IMR-90 (cell line): ENCODE data around the gene PFKP. TPM values are rescaled to one million over a fixed set of nuclear protein-coding genes. Genes with fewer than 3 reads are reported as not detected.

Experiments
- ATAC-seq: fragments of 200-7000 bp; cut with Tn5 transposase; 2 replicates; pipeline ENCODE4 v1.9.1; 2020; ENCODE audit warnings: low read depth, mild to moderate bottlenecking, moderate library complexity
- BruUV-seq: library from RNA; stranded (reverse); fragments of 400-500 nt; replicated peaks from 2 replicates; lab custom pipeline; 2021; lab: Mats Ljungman, UMichigan
- CTCF ChIA-PET: fragments of 300-600 bp; formaldehyde crosslinking; extraction: SDS; loops from one replicate; lab custom pipeline; 2021; ENCODE audit warnings: antibody characterized with exemption; lab: Yijun Ruan, JAX
- POLR2A ChIA-PET: fragments of 300-600 bp; sonication (Branson Sonifier 250); formaldehyde crosslinking; loops from one replicate; lab custom pipeline; 2022; ENCODE audit warnings: antibody characterized with exemption; ENCODE audit not compliant: unreplicated experiment; lab: Charles Lee
- DNase-seq: peaks from one replicate; pipeline ENCODE4 v3.0.0; 2013
- H2AFZ ChIP-seq: replicated peaks from 2 replicates; pipeline ENCODE3; 2013; ENCODE audit warnings: low read length, mild to moderate bottlenecking; ENCODE audit not compliant: poor library complexity
- H2AK5ac ChIP-seq: 2 replicates; pipeline ENCODE4 v1.6.1; 2013; ENCODE audit warnings: low read depth, low read length, inconsistent platforms
- H2AK9ac ChIP-seq: replicated peaks from 2 replicates; pipeline ENCODE3; 2013; ENCODE audit warnings: mild to moderate bottlenecking, low read depth, low read length, moderate library complexity; ENCODE audit not compliant: poor library complexity
- H2BK120ac ChIP-seq: 2 replicates; pipeline ENCODE4 v1.6.1; 2013; ENCODE audit warnings: low read depth, low read length, inconsistent platforms
- H2BK15ac ChIP-seq: 3 replicates; pipeline ENCODE4 v1.6.1; 2013; ENCODE audit warnings: low read depth, low read length, inconsistent platforms
- H2BK20ac ChIP-seq: 2 replicates; pipeline ENCODE4 v1.6.1; 2013; ENCODE audit warnings: low read depth, mild to moderate bottlenecking, inconsistent platforms, low read length, moderate library complexity
- H2BK5ac ChIP-seq: 2 replicates; pipeline ENCODE4 v1.6.1; 2013; ENCODE audit warnings: mild to moderate bottlenecking, low read depth, low read length, inconsistent platforms; ENCODE audit not compliant: poor library complexity, severe bottlenecking
- H3K14ac ChIP-seq: replicated peaks from 2 replicates; pipeline ENCODE4 v1.6.1; 2013; ENCODE audit warnings: low read depth, low read length, inconsistent platforms
- H3K18ac ChIP-seq: 2 replicates; pipeline ENCODE4 v1.6.1; 2013; ENCODE audit warnings: low read depth, low read length, control low read depth
- H3K23ac ChIP-seq: 2 replicates; pipeline ENCODE4 v1.6.1; 2013; ENCODE audit warnings: low read depth, low read length, inconsistent platforms
- H3K27ac ChIP-seq: 2 replicates; pipeline ENCODE4 v1.5.1; 2013; ENCODE audit warnings: mild to moderate bottlenecking, control low read depth, low read length; ENCODE audit not compliant: insufficient read depth
- H3K27me3 ChIP-seq: 2 replicates; pipeline ENCODE4 v1.6.1; 2013; ENCODE audit warnings: low read length; ENCODE audit not compliant: control insufficient read depth, insufficient read depth
- H3K36me3 ChIP-seq: 2 replicates; pipeline ENCODE4 v1.6.1; 2013; ENCODE audit warnings: low read length, mixed read lengths; ENCODE audit not compliant: control insufficient read depth, insufficient read depth
- H3K4ac ChIP-seq: 2 replicates; pipeline ENCODE4 v1.6.1; 2013; ENCODE audit warnings: low read depth, low read length, inconsistent platforms
- H3K4me1 ChIP-seq: 2 replicates; pipeline ENCODE4 v1.6.1; 2013; ENCODE audit warnings: low read length, mixed read lengths; ENCODE audit not compliant: control insufficient read depth, insufficient read depth
- H3K4me2 ChIP-seq: 2 replicates; pipeline ENCODE4 v1.6.1; 2013; ENCODE audit warnings: low read depth, mild to moderate bottlenecking, control low read depth, low read length, moderate library complexity
- H3K4me3 ChIP-seq: 2 replicates; pipeline ENCODE4 v1.5.1; 2013; ENCODE audit warnings: low read depth, mild to moderate bottlenecking, control low read depth, low read length, moderate library complexity; ENCODE audit not compliant: insufficient read depth
- H3K56ac ChIP-seq: 2 replicates; pipeline ENCODE4 v1.6.1; 2013; ENCODE audit warnings: low read length, inconsistent platforms; ENCODE audit not compliant: insufficient read depth; ENCODE audit errors: extremely low read depth
- H3K79me1 ChIP-seq, 2 experiments: 2 replicates each; pipeline ENCODE4 v1.6.1; 2013; ENCODE audit warnings: low read length in 2 of 2, inconsistent platforms in 1 of 2, low read depth in 1 of 2
- H3K9ac ChIP-seq: 2 replicates; pipeline ENCODE4 v1.6.1; 2013; ENCODE audit warnings: low read depth, low read length, control low read depth
- H3K9me1 ChIP-seq: 2 replicates; pipeline ENCODE4 v1.6.1; 2013; ENCODE audit warnings: low read length, inconsistent platforms; ENCODE audit not compliant: insufficient read depth
- H3K9me3 ChIP-seq: 2 replicates; pipeline ENCODE4 v1.6.1; 2013; ENCODE audit warnings: low read length; ENCODE audit not compliant: control insufficient read depth, insufficient read depth
- H4K20me1 ChIP-seq: 2 replicates; pipeline ENCODE4 v1.6.1; 2013; ENCODE audit warnings: low read length, inconsistent platforms; ENCODE audit not compliant: insufficient read depth
- H4K5ac ChIP-seq: 2 replicates; pipeline ENCODE4 v1.6.1; 2013; ENCODE audit warnings: mild to moderate bottlenecking, low read depth, low read length, control low read depth
- H4K8ac ChIP-seq, 2 experiments: 2 replicates each; pipeline ENCODE4 v1.6.1; 2013; ENCODE audit warnings: low read depth in 2 of 2, low read length in 2 of 2, control low read depth in 1 of 2, inconsistent platforms in 1 of 2
- H4K91ac ChIP-seq: 2 replicates; pipeline ENCODE4 v1.6.1; 2013; ENCODE audit warnings: low read depth, low read length, inconsistent platforms; ENCODE audit not compliant: insufficient read depth
- BHLHE40 ChIP-seq: fragments of 150-350 bp; IDR thresholded peaks from 2 replicates; pipeline ENCODE4 v1.6.1; 2016; ENCODE audit warnings: mild to moderate bottlenecking, low read depth, low read length
- FOS ChIP-seq: fragments of 150-350 bp; IDR thresholded peaks from 2 replicates; pipeline ENCODE4 v1.6.1; 2016; ENCODE audit warnings: low read depth, low read length
- MAFK ChIP-seq: IDR thresholded peaks from 2 replicates; pipeline ENCODE4 v1.6.1; 2012; ENCODE audit warnings: low read depth, low read length, improper control_type of control experiment
- NFE2L2 ChIP-seq: fragments of 150-350 bp; IDR thresholded peaks from 2 replicates; pipeline ENCODE4 v1.6.1; 2016; ENCODE audit warnings: low read depth, mild to moderate bottlenecking, low read length
- POLR2A ChIP-seq: IDR thresholded peaks from 2 replicates; pipeline ENCODE4 v1.6.1; 2012; ENCODE audit warnings: mild to moderate bottlenecking, low read depth, low read length
- RAD21 ChIP-seq: IDR thresholded peaks from 2 replicates; pipeline ENCODE4 v1.6.1; 2012; ENCODE audit warnings: low read length, improper control_type of control experiment
- RFX5 ChIP-seq: IDR thresholded peaks from 2 replicates; pipeline ENCODE4 v1.8.0; 2012; ENCODE audit warnings: low read depth, mild to moderate bottlenecking, low read length, moderate library complexity
- SMC3 ChIP-seq: fragments of 150-350 bp; IDR thresholded peaks from 2 replicates; pipeline ENCODE4 v1.6.1; 2016; ENCODE audit warnings: low read depth, mild to moderate bottlenecking, antibody characterized with exemption, low read length, moderate library complexity
- WGBS, 2 experiments: methylation state at CpG; one replicate each; pipeline versions ENCODE4 v1.1.5 to v1.1.7; 2013; ENCODE audit warnings: missing lambda C conversion rate in 2 of 2; ENCODE audit not compliant: insufficient read length in 1 of 2; ENCODE audit errors: extremely low coverage in 2 of 2; 5-methylcytosine and 5-hydroxymethylcytosine counted together
- dilution Hi-C: fragments of 300-500 bp; cut with HindIII; formaldehyde crosslinking; loops from one replicate; pipeline ENCODE4 v1.14.3; 2018; ENCODE audit warnings: low sequenced_read_pairs; ENCODE audit not compliant: unreplicated experiment
- in situ Hi-C: fragments of 300-500 bp; cut with MboI; formaldehyde crosslinking; loops from 3 replicates; pipeline ENCODE4 v1.14.3; 2019; ENCODE audit warnings: low sequenced_read_pairs, inconsistent platforms, mixed read lengths
- intact Hi-C: fragments of 100-400 bp; cut with micrococcal nuclease; formaldehyde crosslinking; loops from 2 replicates; pipeline ENCODE4 v1.10.0; 2022
- polyA plus RNA-seq, 3 experiments: library from polyadenylated mRNA; depleted of rRNA; stranded (reverse); fragments of >200 nt; gene quantifications; 2 replicates each; pipeline ENCODE4 v1.2.3, GENCODE V29; 2012; ENCODE audit warnings: low replicate concordance in 1 of 3
- total RNA-seq: library from RNA; depleted of rRNA; stranded (reverse); fragments of >200 nt; gene quantifications from 2 replicates; pipeline ENCODE4 v1.2.3, GENCODE V29; 2012
- TF ChIP-seq, protein P1 (sequence below): fragments of 150-350 bp; IDR thresholded peaks from 2 replicates; pipeline ENCODE4 v1.6.1; 2016; ENCODE audit warnings: low read depth, mild to moderate bottlenecking, low read length, moderate library complexity, borderline replicate concordance
- TF ChIP-seq, protein P2 (sequence below): conservative IDR thresholded peaks from 2 replicates; pipeline ENCODE4 v1.5.1; 2012; ENCODE audit warnings: mild to moderate bottlenecking, low read depth, low read length, improper control_type of control experiment
- TF ChIP-seq, protein P3 (sequence below): fragments of 150-350 bp; IDR thresholded peaks from 2 replicates; pipeline ENCODE4 v1.6.1; 2017; ENCODE audit warnings: mild to moderate bottlenecking, antibody characterized with exemption, low read length, low read depth

The PFKP gene
- total and polyA plus RNA-seq, 2 of the 4 experiments (the other 2 are of a cell fraction): 223 to 294 TPM

DNA sequence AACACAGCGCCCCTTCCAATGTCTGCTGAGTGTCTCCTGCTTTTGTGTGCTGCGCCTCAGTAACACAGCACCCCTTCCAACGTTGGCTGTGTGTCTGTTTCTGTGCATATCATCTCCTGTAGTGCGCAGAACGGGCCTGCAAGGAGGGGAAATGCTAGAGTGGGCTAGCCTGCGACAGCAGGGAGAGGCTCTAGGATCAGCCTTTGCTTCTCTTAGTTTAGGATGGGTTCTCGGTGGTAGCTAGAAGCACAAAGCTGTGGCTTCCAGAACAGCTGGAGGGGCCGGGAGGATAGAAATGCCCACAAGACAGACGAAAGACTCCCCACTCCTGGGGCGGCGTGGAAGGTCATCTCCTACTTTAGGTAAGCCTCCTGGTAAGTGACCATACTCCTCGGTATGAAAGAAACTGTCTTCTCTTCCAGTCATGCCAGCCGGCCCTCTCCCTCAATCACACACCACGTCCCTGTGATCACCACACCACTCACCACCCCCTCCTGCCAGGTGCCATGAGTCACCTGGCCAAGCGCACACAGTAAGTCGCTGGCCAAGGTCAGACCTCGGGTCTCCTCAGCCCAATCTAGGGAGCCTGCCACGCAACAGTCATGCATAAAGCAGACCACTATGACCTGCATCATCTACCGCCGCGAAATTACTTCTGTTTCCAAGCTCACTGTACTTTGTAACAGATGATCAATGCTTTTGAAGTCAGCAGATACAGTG is 100.4 kb downstream of the PFKP start (continued):
- TF ChIP-seq SMC3 (no peak), MAFK (no peak)
- TF ChIP-seq, protein P1, sequence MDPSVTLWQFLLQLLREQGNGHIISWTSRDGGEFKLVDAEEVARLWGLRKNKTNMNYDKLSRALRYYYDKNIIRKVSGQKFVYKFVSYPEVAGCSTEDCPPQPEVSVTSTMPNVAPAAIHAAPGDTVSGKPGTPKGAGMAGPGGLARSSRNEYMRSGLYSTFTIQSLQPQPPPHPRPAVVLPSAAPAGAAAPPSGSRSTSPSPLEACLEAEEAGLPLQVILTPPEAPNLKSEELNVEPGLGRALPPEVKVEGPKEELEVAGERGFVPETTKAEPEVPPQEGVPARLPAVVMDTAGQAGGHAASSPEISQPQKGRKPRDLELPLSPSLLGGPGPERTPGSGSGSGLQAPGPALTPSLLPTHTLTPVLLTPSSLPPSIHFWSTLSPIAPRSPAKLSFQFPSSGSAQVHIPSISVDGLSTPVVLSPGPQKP: no peak

DNA sequence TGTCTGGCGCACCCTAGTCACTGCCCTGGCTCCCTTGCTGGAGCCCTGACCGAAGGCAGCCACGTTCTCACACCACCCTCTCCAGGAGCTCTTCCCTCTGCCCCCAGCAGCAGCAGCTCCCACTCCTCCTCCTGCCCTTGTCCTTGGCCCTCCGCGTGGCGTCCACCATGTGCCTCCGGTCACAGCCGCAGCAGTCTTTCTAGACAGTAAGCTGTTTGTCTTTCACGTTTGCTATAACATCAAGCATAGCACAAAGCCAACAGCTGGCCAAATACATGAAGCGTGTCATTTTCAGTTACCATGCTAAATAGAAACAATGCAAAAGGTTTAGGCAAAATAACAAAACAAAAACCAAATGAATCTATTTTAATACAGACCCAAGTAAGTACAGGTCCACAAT is 101.9 kb downstream of the PFKP start:
- in situ Hi-C loops (no loop called here), dilution Hi-C loops (no loop called here)
- TF ChIP-seq FOS: no peak
- TF ChIP-seq BHLHE40: no peak
- TF ChIP-seq POLR2A: no peak
- no peak for TF ChIP-seq MAFK
- no peak for TF ChIP-seq RAD21
- no peak for TF ChIP-seq RFX5
- TF ChIP-seq, protein P1: no peak
- TF ChIP-seq, protein P2, sequence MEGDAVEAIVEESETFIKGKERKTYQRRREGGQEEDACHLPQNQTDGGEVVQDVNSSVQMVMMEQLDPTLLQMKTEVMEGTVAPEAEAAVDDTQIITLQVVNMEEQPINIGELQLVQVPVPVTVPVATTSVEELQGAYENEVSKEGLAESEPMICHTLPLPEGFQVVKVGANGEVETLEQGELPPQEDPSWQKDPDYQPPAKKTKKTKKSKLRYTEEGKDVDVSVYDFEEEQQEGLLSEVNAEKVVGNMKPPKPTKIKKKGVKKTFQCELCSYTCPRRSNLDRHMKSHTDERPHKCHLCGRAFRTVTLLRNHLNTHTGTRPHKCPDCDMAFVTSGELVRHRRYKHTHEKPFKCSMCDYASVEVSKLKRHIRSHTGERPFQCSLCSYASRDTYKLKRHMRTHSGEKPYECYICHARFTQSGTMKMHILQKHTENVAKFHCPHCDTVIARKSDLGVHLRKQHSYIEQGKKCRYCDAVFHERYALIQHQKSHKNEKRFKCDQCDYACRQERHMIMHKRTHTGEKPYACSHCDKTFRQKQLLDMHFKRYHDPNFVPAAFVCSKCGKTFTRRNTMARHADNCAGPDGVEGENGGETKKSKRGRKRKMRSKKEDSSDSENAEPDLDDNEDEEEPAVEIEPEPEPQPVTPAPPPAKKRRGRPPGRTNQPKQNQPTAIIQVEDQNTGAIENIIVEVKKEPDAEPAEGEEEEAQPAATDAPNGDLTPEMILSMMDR: no peak
- TF ChIP-seq, protein P3, sequence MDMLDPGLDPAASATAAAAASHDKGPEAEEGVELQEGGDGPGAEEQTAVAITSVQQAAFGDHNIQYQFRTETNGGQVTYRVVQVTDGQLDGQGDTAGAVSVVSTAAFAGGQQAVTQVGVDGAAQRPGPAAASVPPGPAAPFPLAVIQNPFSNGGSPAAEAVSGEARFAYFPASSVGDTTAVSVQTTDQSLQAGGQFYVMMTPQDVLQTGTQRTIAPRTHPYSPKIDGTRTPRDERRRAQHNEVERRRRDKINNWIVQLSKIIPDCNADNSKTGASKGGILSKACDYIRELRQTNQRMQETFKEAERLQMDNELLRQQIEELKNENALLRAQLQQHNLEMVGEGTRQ: no peak
- TF ChIP-seq NFE2L2: no peak

More for the DNA sequence above, 101.9 kb downstream of the PFKP start:
- Histone ChIP-seq H4K20me1 (peaks cover 8% of the 10 kb centered on the region; the same call in 1 of the 2 replicates), H3K9ac (no peak overlapping the region), H3K27ac (no peak overlapping the region), H3K14ac (no peak overlapping the region), H3K9me1 (peaks cover 3% of the 10 kb centered on the region; the same call in 1 of the 2 replicates), H3K9me3 (no peaks in the 10 kb centered on the region), H2AK9ac (no peak overlapping the region), H3K79me1 (peaks cover 22 to 62% of the 10 kb centered on the region in 2 experiments), H3K4me2 (no peak overlapping the region), H3K4ac (no peak overlapping the region), H4K91ac (no peak overlapping the region), H2BK120ac (no peak overlapping the region), H3K18ac (no peak overlapping the region), H3K56ac (no peak overlapping the region), H3K4me3 (no peak overlapping the region), H3K23ac (no peak overlapping the region), H2BK5ac (no peak overlapping the region), H2BK15ac (no peak overlapping the region), H2AFZ (no peak overlapping the region), H4K5ac (no peak overlapping the region), H2AK5ac (no peak overlapping the region), H3K4me1 (0 out of 2 replicates have a peak, but pooled peaks cover 1% of the 10 kb centered on the region), H3K36me3 (peaks cover 42% of the 10 kb centered on the region), H3K27me3 (no peaks in the 10 kb centered on the region), H2BK20ac (no peak overlapping the region), H4K8ac (no peak overlapping the region)
- DNase-seq: no peak
- POLR2A ChIA-PET: no interaction called here
- intact Hi-C loops: no loop called here
- WGBS, 2 experiments: 100% methylated on average over 6 of the region's 10 CpGs; no CpG with 5 or more reads in 1 of the 2 experiments
- BruUV-seq: no TSS peak
- no peak for ATAC-seq
- CTCF ChIA-PET: interaction anchor here (0.5 kb wide), 1 partner anchor 989 kb away, joined by 3 read pairs; no protein-coding TSS in a partner anchor
